TTC549 (cell line): ENCODE data around the gene NECAB3.

Experiments used
- FAIRE-seq: peaks from 2 replicates; lab custom pipeline; 2012; peaks lifted over from hg19 to GRCh38; lab: Jason Lieb, UNC

NECAB3 gene

DNA sequence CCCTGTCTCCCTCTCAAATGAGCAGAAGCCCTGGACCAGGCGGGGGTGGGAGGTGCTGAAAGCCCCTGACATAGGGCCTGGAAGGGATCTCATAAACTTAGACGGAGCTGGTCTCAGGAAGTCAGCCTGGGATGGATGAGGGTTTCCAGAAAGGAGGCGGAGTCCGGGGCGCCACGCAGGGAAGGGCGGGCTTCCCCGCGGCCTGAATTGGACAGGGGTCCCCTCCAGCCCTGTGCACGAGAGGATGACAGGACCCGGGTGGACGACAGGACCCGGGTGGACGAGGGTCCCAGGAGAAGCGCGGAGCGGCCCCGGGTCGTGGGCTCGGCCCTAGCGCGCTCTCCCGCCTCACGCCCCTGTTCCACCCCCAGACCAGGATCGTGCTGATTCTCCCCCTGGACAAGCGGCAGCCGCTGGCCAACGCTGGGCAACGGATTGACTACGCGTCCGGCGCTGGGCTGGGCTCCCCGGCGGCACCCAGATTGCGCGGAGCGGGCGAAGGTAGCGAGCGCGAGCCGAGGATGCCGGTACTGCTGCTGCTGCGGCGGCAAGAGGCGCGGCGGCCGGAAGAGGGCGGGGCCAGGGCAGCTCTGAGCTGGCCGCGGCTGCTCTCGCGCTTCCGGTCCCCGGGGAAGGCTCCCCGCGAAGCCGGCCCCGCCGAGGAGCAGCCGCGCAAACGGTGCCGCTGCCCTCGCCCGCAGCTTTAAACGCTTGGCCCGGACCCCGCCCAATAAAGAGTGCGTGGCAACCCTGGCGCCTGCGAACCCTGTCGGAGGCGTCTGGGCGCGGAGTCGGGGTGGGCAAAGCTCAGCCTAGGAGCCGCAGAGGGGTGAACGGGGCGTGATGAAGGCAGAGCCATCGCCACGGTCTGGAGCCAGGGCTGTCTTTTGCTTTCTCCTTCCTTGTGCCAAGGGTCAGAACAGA, 10.8 kb downstream of the NECAB3 start:
- no peak for FAIRE-seq

DNA sequence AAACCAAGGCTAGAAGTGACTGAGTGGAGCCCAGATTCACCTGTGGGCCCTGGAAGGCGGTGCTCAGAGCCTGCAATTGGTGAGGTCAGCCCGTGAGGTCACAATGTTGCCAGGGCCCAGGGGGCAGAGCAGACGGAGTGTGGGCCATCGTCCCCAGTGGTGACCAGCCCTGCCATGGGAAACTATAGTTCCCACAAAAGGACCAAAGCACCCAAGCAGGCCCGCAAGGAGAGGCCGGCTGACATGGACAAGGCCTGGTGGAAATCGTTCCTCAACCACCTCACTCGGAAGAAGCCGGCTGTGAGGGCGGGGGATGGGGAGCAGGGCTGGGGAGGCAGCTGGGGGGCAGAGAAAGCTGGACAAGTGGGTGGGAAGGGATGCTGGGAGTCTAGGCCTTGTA, 12.1 kb downstream of the NECAB3 start, which contains the start of gene C20orf144:
Gene C20orf144 (plus strand): TSS at position 156 of the 400 bp plus-strand sequence. CDS start 19 bp downstream, at position 175.
- FAIRE-seq = no peak

DNA sequence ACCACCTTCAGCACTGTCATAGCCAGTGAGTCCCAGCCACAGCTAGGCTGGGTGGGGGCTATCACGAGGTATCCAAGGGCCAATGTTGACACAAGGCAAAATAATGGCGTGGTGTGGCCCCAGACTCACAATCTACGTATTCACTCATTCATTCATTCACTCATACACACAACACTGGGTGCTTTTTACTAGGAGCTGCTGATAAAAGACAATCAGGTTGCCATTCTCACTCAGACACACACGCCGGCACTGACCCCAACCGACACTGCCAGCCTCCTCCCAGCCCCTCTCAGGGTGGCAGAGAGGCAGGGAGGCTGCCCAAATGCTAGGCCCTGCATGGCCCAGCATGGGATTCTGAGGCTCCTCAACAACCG, 13.6 kb downstream of the NECAB3 start:
- FAIRE-seq = no peak

DNA sequence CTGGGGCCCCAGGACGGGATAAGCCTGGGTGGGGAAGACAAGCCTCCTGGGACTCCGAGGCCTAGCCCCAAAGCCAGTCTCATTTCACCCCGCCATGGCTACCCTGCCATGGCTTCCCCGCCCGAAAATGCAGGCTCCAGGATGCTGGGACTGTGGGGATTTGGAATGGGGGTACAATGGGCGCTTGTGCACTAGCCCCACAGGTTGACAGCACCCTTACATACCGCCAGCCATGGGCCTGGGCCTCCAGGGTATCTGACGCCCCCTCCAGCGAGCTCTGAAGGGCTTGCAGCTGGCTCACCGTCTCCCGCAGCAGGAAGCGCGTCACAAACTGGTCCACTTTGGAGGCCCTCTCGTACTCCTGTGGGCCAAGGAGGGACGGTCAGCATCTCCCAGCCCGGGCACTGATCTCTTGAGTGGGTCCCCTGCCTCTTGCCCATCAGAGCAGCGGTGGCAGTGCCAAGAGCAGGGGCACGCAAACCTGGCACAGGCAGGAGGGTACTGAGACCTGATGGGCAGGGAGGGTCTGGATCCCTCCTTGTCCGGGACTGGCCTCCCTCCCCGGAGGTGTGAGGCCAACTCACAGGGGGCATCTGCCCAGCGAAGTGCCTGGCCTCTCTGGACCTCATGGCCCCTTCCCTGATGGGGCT, 14.1 kb downstream of the NECAB3 start:
- FAIRE-seq = no peak

DNA sequence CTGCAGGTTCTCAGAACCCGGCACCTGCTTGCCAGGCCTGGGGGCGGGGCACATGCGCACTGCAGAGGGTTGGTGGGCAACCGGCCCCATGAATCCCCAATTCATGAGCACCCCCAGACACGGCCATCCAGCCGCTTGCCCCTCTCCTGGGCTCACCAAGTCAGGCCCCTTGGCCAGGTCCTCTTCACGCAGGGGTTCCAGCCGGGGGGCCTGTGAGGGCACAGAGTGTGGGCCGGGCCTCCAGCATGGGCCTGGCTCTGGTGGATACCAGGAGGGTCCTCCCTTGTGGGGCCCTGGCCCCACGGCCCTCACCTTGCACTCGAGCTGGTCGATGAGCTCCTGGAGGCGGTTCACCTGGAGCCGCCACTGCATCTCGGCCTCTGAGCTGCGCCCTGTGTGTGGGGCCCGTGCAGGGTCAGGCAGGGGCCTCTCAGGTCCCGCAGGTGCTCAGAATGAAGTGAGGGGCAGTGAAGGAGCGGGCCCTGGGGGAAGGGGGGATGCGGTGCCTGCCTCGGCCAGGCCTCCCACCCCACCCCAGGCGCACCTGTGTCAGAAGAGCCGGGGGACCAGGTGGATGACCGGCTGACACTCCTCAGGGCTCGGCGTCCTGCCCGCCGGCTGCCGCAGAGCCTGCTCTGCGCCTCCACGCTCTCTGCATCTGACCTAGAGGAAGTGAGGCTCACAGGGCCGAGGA, 14.7 kb downstream of the NECAB3 start:
- FAIRE-seq = no peak

DNA sequence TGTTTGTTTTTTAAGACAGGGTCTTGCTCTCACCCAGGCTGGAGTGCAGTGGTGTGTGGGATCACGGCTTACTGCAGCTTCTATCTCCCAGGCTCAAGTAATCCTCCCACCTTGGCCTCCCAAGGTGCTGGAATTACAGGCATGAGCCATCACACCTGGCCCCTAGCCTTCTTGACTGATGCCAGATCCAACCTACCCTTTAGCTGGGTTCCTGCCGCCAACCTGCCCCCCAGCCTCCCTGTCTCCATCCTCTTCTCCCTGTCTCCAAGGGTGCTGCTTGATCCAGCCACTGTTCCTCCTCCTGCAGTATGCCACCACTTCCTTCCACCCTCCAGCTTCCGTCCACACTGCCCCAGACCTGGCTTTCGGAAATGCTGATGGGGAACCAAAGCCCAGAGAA, 15.3 kb downstream of the NECAB3 start:
- FAIRE-seq = no peak

DNA sequence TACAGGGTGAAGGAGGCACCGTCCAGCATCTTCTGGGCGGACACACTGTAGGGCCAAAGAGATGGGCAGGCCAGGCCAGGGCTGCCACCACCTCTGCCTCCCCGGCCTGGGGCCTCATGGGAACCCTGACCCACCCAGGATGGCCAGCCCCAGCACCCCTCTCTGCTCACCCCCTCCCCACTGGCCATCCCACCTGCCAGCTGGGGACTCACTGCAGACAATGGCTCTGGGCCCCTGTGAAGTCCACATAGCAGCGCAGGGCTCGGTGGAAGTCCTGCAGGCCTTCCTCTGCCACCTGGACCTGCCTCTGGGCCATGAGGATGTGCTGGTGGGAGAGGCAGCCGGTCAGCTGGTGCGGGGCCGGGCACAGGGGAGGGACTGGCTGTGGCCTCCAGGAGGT, 15.7 kb downstream of the NECAB3 start:
- no peak for FAIRE-seq

DNA sequence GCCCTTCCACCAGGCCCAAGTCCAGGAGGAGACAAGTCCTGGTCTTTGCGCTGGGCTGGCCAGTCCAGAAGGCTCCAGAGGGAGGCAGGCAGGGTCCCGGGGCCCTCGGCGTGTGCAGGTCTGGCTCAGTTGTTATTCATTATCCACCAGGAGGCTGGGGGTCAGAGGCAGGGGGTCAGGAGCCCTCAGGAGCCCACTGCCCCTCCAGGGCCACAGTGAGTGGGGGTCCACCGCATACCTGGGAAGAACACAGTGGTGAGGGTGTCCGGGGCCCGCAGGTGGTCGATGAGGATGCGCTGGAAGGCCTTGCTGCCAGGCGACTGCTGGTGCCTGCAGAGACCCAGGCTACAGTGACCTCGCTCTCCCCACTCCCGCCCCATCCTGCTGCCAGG, 16.5 kb downstream of the NECAB3 start:
- no peak for FAIRE-seq

DNA sequence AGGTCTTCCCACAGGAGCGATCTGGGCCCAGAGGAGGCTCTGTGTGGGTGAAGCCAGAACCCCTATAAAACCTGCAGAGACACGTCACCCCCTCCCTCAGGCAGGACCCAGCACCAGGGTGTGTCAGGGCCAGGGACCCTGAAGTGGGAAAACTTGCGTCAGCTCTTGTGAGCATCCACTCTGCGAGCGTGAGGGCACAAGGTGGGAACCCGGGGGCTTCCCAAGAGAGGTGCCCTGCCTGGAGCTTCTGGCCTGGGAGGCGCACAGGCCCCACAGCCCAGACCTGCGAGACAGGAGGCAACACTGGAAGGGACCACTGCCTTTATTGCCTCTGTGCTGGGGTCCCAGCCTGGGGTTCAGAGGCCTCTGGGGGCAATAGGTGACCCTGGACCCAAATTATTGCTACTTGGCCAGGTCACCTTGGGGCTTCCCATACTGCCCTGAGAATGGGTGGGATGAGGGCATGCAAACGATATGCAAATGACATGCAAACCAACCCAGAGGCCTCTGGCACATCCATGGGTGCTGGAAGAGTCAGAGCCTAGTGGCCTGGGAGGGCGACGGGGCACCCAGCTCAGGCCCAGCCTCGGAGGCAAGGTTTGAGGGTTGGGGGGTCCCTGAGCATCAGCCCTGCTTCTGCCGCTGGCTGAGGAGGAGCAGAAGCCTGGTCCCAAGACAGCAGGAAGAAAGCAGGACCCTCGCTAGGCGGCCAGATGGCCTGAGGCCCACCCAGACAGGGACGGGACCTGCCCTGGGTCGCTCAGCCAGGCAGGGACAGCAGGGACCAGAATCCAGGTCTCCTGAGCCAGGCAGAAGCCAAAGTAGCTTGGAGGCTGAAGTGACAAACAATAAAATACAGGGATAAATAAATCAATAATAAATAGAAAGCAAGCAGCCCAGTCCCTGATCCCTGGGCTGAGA, 17.2 kb downstream of the NECAB3 start:
- no peak for FAIRE-seq

DNA sequence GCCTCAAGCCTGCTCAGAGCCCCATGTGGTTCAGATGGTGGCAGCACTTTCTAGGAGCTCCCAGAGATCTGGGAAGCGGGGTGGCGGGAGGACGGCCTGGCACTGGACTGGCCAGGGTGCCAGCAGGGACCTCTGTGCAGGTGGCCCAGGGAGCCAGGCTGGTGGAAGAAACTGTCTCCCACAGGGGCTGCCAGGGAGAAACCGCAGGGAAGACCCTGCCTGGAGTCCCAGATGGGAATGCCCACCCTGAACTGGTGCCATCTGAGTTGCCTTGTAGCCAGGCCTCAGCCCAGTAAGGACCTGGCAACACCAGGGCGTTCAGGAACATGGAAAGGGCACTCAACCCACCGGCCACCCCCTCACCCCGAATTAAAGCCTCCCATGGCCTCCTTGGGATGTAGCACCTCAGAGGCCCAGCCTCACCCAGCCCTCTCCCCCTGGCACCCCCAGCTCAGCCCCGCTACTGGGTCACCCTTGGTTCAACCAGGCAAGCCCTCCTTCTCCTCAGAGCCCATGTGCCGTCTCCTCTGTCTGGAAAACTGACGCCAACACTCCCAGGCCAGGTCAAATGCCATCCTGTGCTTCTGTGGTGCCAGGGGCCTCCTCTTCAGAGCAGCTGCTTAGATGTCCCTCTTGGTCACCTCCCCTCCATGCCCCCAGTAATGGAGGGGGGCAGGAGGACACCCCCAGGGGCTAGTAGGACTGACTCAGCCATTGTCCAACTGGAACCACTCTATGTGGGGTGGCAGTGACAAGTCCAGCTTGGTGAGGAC, 18.0 kb downstream of the NECAB3 start:
- FAIRE-seq = no peak

DNA sequence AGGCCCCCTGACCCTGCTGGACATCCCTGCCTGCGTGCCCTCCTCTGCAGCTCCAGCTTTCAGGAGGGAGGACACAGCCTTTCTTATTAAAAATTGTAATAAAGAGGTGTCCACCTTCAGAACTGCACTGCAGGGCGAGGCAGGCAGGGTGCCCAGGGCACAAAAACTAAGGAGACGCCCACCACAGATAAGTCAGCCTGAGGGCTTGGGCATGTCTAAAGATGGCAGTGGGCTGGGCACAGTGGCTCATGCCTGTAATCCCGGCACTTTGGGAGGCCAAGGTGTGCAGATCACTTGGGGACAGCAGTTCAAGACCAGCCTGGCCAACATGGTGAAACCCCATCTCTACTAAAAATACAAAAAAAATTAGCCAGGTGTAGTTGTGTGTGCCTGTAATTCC, 19.1 kb downstream of the NECAB3 start:
- no peak for FAIRE-seq

DNA sequence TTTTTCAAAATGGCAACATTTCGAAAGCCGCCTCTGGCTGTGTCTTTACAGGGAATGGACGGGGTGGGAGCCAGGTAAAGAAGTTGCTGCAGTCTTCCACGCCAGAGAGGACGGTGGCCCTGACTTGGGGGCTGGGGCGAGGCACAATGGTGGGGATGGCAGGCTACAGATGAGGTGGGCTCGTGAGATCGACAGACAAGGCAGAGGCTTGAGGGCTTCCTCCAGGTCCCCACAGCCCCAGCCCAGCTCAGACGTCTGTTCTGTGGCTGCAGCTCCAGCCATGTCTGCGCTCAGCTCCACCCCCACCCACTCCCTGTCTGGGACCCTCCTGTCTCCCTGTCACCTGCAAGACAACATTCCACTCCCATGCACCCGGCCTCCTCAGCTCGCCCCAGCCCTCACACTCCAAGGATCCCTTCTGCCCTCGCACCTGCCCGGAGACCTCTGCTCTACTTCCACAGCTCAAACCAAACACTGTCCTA, 19.5 kb downstream of the NECAB3 start:
- no peak for FAIRE-seq

DNA sequence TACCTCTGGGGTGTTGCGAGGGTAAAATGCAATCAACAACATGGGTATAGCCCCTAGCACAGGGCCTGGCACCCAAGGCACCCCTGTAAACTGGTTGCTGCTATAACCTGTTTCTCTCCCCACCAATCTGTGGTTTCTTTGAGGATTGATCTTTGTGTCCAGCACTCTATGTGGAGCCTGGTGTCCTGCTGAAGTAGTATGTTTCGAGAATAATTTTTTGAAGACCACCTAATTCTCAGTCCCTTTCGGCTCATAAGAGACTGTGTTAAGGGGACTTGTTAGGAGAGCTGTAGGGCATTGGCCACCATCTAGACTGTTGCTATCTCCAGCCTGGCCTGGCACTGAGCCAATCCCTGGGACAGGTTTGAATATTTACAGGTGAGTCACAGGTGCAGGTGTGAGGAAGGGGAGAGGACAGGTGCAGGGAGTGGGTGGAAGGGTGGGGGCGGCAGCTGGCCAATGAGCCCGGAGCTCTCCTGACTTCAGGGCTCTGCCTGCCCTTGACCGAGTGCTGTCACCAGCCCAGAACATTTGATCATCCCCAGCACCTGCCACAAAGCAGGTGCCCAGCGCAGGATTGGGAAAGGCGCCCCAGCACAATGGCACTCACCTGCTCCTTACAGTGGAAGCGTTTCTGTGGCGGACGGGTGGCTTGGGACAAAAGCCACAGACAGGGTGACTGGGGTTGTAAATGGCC, 20.2 kb downstream of the NECAB3 start:
- FAIRE-seq = no peak

DNA sequence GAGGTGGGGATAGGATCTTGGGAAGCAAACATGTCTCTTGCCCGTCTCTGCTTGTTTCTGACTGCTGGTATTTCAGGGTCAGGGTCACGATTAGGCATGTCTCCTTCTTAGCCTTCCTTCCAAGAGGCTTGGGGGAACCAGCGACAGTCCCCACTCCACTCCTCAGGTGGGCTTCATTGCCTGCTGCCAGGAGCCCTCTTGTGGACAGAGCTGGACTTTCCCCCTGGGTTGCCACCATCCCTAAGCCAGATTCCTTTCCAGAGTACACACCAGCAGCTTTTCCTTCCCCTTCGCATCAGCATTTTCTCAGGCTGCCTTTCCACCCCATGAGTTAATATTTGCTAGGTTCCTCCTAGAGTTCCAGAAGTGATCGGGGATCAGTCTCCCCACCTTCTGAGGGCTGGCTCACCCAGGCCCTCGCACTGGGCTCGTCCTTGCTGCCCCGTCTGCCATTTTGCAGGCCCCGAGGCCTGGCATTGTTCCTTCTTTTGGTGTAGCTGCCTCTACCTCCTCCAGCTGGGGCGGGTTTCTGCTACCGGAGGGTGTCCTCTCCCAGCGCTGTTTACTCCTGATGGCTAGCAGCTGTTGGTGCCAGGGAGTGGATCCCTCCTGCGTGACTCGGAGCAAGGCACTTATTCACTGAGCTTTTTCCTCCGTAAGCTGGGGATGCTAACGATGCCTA, 20.9 kb downstream of the NECAB3 start:
- no peak for FAIRE-seq

DNA sequence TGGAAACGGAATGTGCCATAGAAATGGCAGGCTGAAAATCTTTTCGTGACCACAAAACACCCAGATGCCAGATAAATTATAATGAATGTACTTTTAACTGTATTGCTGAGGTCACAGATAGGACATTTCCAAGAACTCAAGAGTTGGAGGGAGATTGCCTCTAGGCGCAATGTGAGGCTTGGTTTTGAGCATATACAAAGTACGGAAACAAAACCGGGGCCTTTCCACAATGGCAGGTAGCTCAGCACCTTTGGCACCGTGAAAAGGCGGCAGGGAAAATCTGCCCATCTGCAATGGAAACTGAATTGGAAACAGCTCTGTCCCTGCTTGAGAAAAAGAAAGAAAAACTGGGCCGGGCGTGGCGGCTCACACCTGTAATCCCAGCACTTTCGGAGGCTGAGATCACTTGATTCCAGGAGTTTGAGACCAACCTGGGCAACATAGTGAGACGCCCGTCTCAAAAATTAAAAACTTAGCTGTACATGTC, 22.6 kb downstream of the NECAB3 start:
- FAIRE-seq = no peak

DNA sequence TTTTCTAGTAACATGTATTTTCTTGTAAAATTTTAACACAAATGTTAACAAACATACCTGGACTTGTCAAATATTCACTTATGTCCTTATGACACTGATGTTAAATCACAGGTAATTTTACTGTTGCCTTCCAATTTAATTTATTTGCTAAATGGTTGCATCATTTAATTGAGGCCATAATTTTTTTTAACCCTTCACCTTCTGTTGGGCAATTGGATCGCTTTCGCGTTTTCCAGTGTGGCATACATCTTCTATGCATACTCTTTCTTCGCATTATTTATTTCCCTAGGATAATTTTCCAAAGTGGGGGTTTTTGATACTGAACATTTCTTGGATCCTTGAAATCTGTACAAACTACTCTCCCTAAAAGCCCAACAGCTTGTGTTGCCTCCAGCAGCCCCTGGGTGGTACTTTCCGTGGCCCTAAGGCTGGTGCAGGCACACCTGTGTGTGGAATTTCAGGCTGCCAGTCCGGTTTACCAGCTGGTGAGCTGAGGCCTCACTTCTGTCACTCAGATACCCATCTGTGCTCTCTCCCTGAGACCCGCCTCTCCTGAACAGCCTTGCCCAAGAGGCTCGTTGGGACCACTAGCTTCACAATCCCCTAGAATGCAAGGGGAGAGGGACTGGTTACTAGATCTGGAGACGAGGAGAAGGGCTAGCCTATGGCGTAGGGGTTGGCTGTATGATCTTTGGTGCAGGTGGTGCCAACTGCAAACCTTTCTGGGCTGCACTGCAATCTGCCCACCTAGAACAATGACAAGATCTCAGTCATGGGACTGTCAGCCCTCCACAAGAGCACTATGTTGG, 23.3 kb downstream of the NECAB3 start:
- no peak for FAIRE-seq

DNA sequence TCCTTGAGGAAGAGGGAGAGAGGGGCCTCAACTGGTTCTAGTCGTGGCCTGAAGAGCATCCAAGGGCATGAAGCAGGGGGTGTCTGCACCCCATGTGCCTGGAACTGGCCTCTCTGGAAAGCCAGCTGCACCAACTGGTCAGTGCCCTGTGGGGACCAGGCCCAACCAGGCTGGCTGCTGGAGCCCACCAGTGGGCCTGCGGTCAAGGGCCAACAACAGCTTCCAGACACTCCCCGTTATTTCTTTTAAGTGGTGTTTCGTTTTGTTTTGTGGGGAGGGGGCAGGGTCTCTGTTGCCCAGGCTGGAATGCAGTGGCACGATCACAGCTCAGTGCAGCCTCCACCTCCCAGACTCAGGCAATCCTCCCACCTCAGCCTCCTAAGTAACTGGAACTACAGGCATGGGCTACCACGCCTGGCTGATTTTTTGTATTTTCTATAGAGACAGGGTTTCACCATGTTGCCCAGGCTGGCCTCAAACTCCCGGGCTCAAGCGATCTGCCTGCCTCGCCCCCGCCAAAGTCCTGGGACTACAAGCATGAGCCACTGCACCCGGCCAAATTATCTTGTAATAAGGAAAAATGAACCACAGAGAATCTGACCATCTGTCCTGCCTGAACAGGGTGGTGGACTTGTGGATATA, 24.0 kb downstream of the NECAB3 start:
- no peak for FAIRE-seq

DNA sequence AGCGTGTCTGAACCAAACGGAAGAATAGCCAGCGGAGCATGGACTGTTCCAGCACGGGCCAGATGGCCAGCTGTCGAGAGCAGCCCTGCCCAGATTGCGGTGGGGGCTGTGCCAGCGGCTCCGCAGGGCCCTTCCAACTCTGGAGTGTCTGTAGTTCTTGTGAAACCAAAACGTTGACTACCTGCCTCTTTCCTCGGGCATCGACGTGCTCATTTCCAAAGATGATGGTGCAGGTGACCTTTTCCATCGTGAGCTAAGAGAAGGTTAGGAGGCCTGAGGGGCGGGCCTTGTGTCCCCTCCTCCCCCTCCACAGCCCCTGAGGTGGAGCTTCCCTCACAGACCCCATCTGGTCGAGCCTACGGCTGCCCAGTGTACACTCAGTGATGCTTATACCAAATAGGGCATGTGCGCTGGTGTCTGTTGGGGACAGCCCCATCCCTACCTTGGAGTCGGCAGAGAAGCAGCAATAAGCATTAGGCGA, 25.0 kb downstream of the NECAB3 start:
- no peak for FAIRE-seq
